Measurements from ENCODE around the gene TOR1AIP1. TPM values are rescaled to one million over a fixed set of nuclear protein-coding genes. Genes with fewer than 3 reads are reported as not detected.

The TOR1AIP1 gene
- total and polyA plus RNA-seq, 11 donors: 16.0 to 68.2 (median 45.2) TPM

- no peak overlapping the region for H3K4me3 ChIP-seq
- TF ChIP-seq POLR2A (IDR thresholded peaks at IDR 0.05) (no peak), CTCF (IDR thresholded peaks at IDR 0.05) (no peak)
- no peaks in the 10 kb centered on the region for H3K27me3 ChIP-seq
- no peak for ATAC-seq
- 93 to 98% (median 95%) methylated on average over 2 of the region's 2 CpGs for WGBS, 4 donors
- DNase-seq: no peak
- intact Hi-C loops (cut with DNase I): loop anchor here in 7 of 10 donors (5.0 to 10.0 kb wide), 5 partner anchors 62 to 295 kb away; partner anchors contain the start of gene CEP350 (in 5 of the 7)
- peaks cover 0 to 54% (median 43%) of the 10 kb centered on the region in 12 donors for H3K4me1 ChIP-seq
- peak overlapping the region in 1 of 12 donors; percentile 98 for H3K27ac ChIP-seq
- H3K9me3 ChIP-seq: no peaks in the 10 kb centered on the region
- H3K36me3 ChIP-seq: peaks cover 0 to 16% (median 6%) of the 10 kb centered on the region in 9 donors
Observed at GRCh38 chr1:179879797-179880196, 2.3 kb upstream of the TOR1AIP1 start.

- H3K4me1 ChIP-seq: peaks cover 0 to 55% (median 42%) of the 10 kb centered on the region in 12 donors
- intact Hi-C loops (cut with DNase I): loop anchor here in 8 of 10 donors (1.0 to 10.0 kb wide), 5 partner anchors 64 to 76 kb away; partner anchors contain the start of gene CEP350 (in 7 of the 8)
- H3K36me3 ChIP-seq: peaks cover 0 to 29% (median 23%) of the 10 kb centered on the region in 9 donors
- 1 to 2% (median 2%) methylated on average over 22 of the region's 22 CpGs for WGBS, 4 donors
- ATAC-seq: peak in 3 of 4 donors; percentile 22 to 42 (median 40)
- DNase-seq: peak in 1 of 5 donors; percentile 88
- peak overlapping the region; percentile 98 to 100 (median 99) for H3K27ac ChIP-seq
- H3K4me3 ChIP-seq: peak overlapping the region; percentile 72 to 88 (median 82)
- no peaks in the 10 kb centered on the region for H3K27me3 ChIP-seq
- TF ChIP-seq CTCF (IDR thresholded peaks at IDR 0.05) (no peak), POLR2A (IDR thresholded peaks at IDR 0.05) (no peak)
- no peaks in the 10 kb centered on the region for H3K9me3 ChIP-seq
Observed at GRCh38 chr1:179881642-179882252, 338 bp upstream of the TOR1AIP1 start.

- H3K9me3 ChIP-seq: no peaks in the 10 kb centered on the region
- H3K36me3 ChIP-seq: peaks cover 0 to 43% (median 23%) of the 10 kb centered on the region in 9 donors
- intact Hi-C loops (cut with DNase I): loop anchor here in 7 of 10 donors (5.0 to 10.0 kb wide), 4 partner anchors 66 to 74 kb away; partner anchors contain the start of gene CEP350 (in 5 of the 7)
- H3K27ac ChIP-seq: peak overlapping the region; percentile 98 to 100 (median 99)
- WGBS, 4 donors: 0 to 1% (median 1%) methylated on average over 20 to 26 of the region's 26 CpGs
- H3K27me3 ChIP-seq: no peaks in the 10 kb centered on the region
- H3K4me3 ChIP-seq: peak overlapping the region; percentile 72 to 88 (median 82)
- H3K4me1 ChIP-seq: peaks cover 0 to 62% (median 38%) of the 10 kb centered on the region in 12 donors
- TF ChIP-seq CTCF (IDR thresholded peaks at IDR 0.05) (no peak), POLR2A (IDR thresholded peaks at IDR 0.05) (no peak)
- DNase-seq (no peak), ATAC-seq (no peak)
Observed at GRCh38 chr1:179883040-179883744, 1.1 kb downstream of the TOR1AIP1 start.

- no peak for DNase-seq
- intact Hi-C loops (cut with DNase I): loop anchor here in 7 of 10 donors (5.0 to 10.0 kb wide), 4 partner anchors 66 to 74 kb away; partner anchors contain the start of gene CEP350 (in 5 of the 7)
- Histone ChIP-seq H3K36me3 (peaks cover 0 to 48% (median 27%) of the 10 kb centered on the region in 9 donors), H3K4me3 (peak overlapping the region; percentile 72 to 88 (median 82)), H3K9me3 (no peaks in the 10 kb centered on the region), H3K27ac (peak overlapping the region in 7 of 12 donors; percentile 98 to 100 (median 99)), H3K4me1 (peaks cover 0 to 67% (median 42%) of the 10 kb centered on the region in 12 donors), H3K27me3 (no peaks in the 10 kb centered on the region)
- ATAC-seq: no peak
- TF ChIP-seq CTCF (IDR thresholded peaks at IDR 0.05): no peak
- no peak for TF ChIP-seq POLR2A (IDR thresholded peaks at IDR 0.05)
- WGBS, 4 donors: 24 to 40% (median 32%) methylated on average over 4 of the region's 4 CpGs
Observed at GRCh38 chr1:179883745-179884138, 1.7 kb downstream of the TOR1AIP1 start.
